ENCODE data around the gene SLC25A33.
"Not testable (repeated sequence)": the region's sequence is repeated elsewhere in the genome, so short reads cannot be mapped to it uniquely, and the experiment has no call there.

Gene SLC25A33

GRCh38 chr1:9625030-9625429 is 85.8 kb downstream of the SLC25A33 start:
- DNase-seq (ENCODE audit: low read depth), result not testable (repeated sequence)

- DNase-seq (ENCODE audit: low read depth), result no peak
Measured at GRCh38 chr1:9626201-9626608, 86.9 kb downstream of the SLC25A33 start.

GRCh38 chr1:9628541-9629444 is 89.5 kb downstream of the SLC25A33 start:
- DNase-seq (ENCODE audit: low read depth), result no peak

- no peak for DNase-seq (ENCODE audit: low read depth)
Measured at GRCh38 chr1:9629445-9630201, 90.4 kb downstream of the SLC25A33 start.

GRCh38 chr1:9630331-9631111 is 91.3 kb downstream of the SLC25A33 start:
- no peak for DNase-seq (ENCODE audit: low read depth)

- no peak for DNase-seq (ENCODE audit: low read depth)
Measured at GRCh38 chr1:9631613-9632012, 92.3 kb downstream of the SLC25A33 start.

GRCh38 chr1:9633493-9633892 is 94.2 kb downstream of the SLC25A33 start:
- no peak for DNase-seq (ENCODE audit: low read depth)

- no peak for DNase-seq (ENCODE audit: low read depth)
Measured at GRCh38 chr1:9634582-9634981, 95.3 kb downstream of the SLC25A33 start.
